T-helper 1 cell treated with Interleukin-12 subunit alpha and Interleukin-12 subunit beta and Interleukin-4 antibody, amounts not matched to agents 30 ng/mL and 1 ng/mL, for 36 hours (primary cell): Measurements from ENCODE around the gene POLR2B. TPM values are rescaled to one million over a fixed set of nuclear protein-coding genes. Genes with fewer than 3 reads are reported as not detected.
"Not testable (repeated sequence)": the region's sequence is repeated elsewhere in the genome, so short reads cannot be mapped to it uniquely, and the experiment has no call there.

ENCODE experiments used
- intact Hi-C: fragments of 100-400 bp; cut with micrococcal nuclease; formaldehyde crosslinking; loops from one replicate; pipeline ENCODE4 v1.15.1; 2024
- total RNA-seq: library from RNA; stranded (reverse); gene quantifications from 2 replicates; pipeline ENCODE4 v1.2.3, GENCODE V29; 2022

The POLR2B gene
- total RNA-seq, 1 donor from 2014 or later, result 113 TPM

- intact Hi-C loops, result no loop called here
Measured at GRCh38 chr4:56986192-56986591, 7.5 kb downstream of the POLR2B start.

GRCh38 chr4:56986952-56987351, 8.3 kb downstream of the POLR2B start:
- intact Hi-C loops, result no loop called here

GRCh38 chr4:56990109-56990905, 11.6 kb downstream of the POLR2B start:
- intact Hi-C loops, result no loop called here

- intact Hi-C loops, result no loop called here
Measured at GRCh38 chr4:56995525-56995924, 16.8 kb downstream of the POLR2B start.

DNA sequence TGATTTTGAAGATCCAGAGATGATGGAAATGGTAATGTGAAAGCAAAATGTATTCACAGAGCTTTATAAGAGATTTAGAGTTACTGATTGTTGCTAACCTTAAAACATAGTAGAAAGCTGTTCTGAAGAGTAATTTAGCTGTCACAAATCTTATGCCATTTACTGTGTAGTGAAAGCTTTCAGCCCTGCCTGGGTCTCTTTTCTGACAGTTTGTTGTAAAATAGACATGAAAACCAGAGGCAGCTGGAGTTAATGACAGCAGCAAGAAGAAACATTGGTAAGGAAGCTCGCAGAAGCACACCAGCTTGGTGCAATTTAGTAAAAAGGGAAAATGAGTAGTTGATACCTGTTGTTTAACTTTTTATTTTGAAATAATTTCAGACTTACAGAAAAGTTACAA, 21.1 kb downstream of the POLR2B start:
- intact Hi-C loops, result no loop called here

GRCh38 chr4:57013543-57014120, 34.9 kb downstream of the POLR2B start:
- intact Hi-C loops, result no loop called here

- intact Hi-C loops, result no loop called here
Measured at GRCh38 chr4:57018980-57019379, 40.3 kb downstream of the POLR2B start.

- intact Hi-C loops, result loop anchor here (5.0 kb wide), 1 partner anchor 113 kb away; the partner anchor contains the start of gene REST
Measured at GRCh38 chr4:57020467-57021101, 41.9 kb downstream of the POLR2B start.

GRCh38 chr4:57023104-57023503, 44.4 kb downstream of the POLR2B start:
- intact Hi-C loops, result loop anchor here (5.0 kb wide), 1 partner anchor 116 kb away; the partner anchor contains the start of gene REST

GRCh38 chr4:57034520-57034919, 55.8 kb downstream of the POLR2B start:
- intact Hi-C loops, result no loop called here

GRCh38 chr4:57037982-57038604, 59.4 kb downstream of the POLR2B start:
- intact Hi-C loops, result no loop called here

- intact Hi-C loops, result no loop called here
Measured at GRCh38 chr4:57039345-57039744, 60.6 kb downstream of the POLR2B start.

DNA sequence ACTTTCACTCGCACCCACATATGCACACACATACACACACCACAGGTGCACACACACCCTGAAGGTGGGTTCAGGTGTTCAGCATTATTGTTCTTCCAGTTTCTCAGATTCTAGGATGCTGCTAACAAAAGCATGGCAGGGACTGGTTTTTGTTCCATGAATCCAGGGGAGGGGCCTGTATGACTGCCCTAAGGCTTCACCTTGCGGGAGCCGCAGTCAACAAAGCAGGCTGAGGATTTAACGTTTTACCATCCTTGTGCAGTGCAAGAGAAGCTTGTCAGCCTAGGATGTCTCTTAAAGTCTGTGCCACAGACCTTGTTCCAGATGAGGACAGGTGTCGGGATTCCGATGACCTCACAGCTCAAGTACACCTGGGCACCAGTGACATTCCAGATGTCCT, 61.8 kb downstream of the POLR2B start:
- intact Hi-C loops, result no loop called here

- intact Hi-C loops, result no loop called here
Measured at GRCh38 chr4:57041020-57041419, 62.3 kb downstream of the POLR2B start.

GRCh38 chr4:57042711-57043169, 64.0 kb downstream of the POLR2B start:
- intact Hi-C loops, result no loop called here

DNA sequence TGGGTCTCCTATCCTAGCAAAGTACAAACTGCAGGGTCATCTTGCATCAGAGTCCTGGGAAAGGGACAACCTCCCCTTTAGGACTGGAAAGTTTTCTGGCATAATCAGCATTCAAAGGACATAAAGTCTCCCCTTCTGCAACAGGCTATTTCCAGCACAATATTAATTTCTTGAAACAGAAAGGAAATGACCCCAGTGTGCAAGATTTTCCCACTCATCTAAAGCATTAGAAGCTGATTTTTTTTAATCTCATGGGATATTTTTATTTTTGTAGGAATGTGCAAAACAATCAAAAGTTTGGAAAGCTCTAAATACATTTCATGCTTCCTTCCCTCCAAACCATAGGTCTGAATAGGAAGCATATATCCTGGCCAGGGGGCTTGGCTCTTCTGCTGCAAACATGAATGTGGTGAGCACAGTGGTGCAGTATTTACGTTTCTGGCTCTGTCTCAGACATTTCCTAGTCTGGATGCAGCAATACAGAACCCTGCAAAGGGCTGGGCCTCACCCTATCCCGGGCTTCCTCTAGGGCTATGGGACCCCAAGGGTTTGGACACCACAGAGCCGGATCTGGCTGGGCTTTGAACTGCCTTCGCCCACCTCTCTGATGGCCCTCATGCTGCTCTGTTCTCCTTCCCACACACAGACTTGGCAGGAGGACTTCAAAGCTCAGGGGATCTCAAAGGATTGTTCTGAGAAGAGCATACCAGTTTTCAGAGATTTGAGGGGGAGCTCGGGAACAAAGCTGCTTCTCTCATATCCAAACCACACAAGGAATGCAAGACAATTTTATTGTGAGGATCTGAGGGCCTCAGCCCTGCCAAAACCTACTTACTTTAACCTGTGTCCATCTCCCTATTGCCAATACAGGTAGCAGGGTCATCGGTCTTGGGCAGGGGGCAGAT, 64.9 kb downstream of the POLR2B start:
- intact Hi-C loops, result no loop called here

GRCh38 chr4:57044279-57044678, 65.6 kb downstream of the POLR2B start:
- intact Hi-C loops, result no loop called here

DNA sequence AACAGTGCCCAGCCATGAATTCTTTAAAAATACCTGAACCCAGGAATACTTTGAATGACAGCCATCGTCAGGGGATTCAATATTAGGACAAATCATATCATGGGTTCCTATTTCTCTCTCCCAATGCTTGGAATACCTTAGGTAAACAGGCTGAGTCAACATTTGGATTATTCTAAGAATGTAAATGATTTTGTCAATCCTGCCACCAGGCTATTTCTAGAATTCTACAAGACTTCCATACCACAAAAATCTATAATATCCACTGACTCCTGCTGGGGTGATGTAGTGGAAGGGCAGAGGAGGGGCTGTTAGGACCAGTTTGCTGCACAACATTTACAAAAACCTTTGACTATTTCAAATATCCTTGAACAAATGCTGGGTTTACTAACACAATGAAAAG, 66.3 kb downstream of the POLR2B start:
- intact Hi-C loops, result no loop called here

GRCh38 chr4:57047046-57047445, 68.3 kb downstream of the POLR2B start:
- intact Hi-C loops, result not testable (repeated sequence)

DNA sequence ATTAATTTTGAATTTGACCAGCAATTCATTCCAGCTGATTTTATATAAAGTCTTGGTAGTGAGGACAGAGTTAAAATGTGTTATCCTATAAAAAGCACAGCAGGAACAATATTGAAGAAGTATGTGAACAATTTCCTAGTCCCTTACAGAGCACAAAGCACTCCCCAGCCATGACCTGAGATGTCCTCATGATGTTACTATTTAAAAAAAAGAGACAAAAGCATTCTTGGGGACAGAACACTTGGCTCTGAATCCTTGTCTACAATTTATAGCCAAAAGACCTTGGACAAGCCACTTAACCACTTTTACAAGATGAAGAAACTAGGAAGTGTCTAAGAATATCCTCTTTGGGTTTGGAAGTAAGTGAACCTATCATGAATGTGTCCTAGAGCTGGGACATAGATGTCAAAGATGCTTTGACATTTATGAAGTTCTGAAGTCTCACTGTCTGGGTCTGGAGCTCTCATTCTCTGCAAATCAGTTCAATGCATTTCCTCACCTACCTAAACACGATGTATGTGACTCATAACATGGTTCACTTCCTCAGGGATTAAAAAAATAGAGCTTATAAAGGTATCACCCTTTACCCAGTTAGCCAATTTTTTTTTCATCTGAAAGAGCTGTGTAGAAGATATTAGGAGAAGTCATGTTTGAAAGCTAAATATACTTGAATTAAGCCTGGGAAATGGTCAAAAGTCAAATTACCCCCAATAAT, 70.1 kb downstream of the POLR2B start:
- intact Hi-C loops, result no loop called here
